ENCODE measurements around the gene GSG1.

GSG1 gene

GRCh38 chr12:13117029-13117428, 13.6 kb upstream of the GSG1 start:
- no peak for DNase-seq

GRCh38 chr12:13116259-13116658, 12.8 kb upstream of the GSG1 start:
- DNase-seq: no peak

GRCh38 chr12:13114251-13115052, 11.0 kb upstream of the GSG1 start:
- no peak for DNase-seq

GRCh38 chr12:13112968-13113367, 9.5 kb upstream of the GSG1 start:
- no peak for DNase-seq

- DNase-seq: no peak
Observed at GRCh38 chr12:13106666-13107065, 3.2 kb upstream of the GSG1 start.

- no peak for DNase-seq
Observed at GRCh38 chr12:13105781-13106180, 2.3 kb upstream of the GSG1 start.

GRCh38 chr12:13104409-13104808, 942 bp upstream of the GSG1 start:
- no peak for DNase-seq

- DNase-seq: no peak
Observed at GRCh38 chr12:13102461-13103195, 839 bp downstream of the GSG1 start.

GRCh38 chr12:13101821-13102375, 1.6 kb downstream of the GSG1 start:
- no peak for DNase-seq

GRCh38 chr12:13100882-13101769, 2.3 kb downstream of the GSG1 start:
- DNase-seq: peak; percentile 89

GRCh38 chr12:13100605-13100881, 2.9 kb downstream of the GSG1 start:
- no peak for DNase-seq

- no peak for DNase-seq
Observed at GRCh38 chr12:13099844-13100604, 3.4 kb downstream of the GSG1 start.

GRCh38 chr12:13099066-13099843, 4.2 kb downstream of the GSG1 start:
- no peak for DNase-seq

- no peak for DNase-seq
Observed at GRCh38 chr12:13097491-13098011, 5.9 kb downstream of the GSG1 start.

- DNase-seq: no peak
Observed at GRCh38 chr12:13095266-13095995, 8.0 kb downstream of the GSG1 start.

GRCh38 chr12:13094367-13094766, 9.1 kb downstream of the GSG1 start:
- DNase-seq: no peak

- DNase-seq: no peak
Observed at GRCh38 chr12:13093848-13094220, 9.6 kb downstream of the GSG1 start.

GRCh38 chr12:13093191-13093847, 10.1 kb downstream of the GSG1 start:
- no peak for DNase-seq

- no peak for DNase-seq
Observed at GRCh38 chr12:13091832-13092231, 11.6 kb downstream of the GSG1 start.

- no peak for DNase-seq
Observed at GRCh38 chr12:13090054-13090453, 13.4 kb downstream of the GSG1 start.
